T-cell (primary cell): ENCODE measurements around the gene FIBCD1. TPM values are rescaled to one million over a fixed set of nuclear protein-coding genes. Genes with fewer than 3 reads are reported as not detected.

Experiments used
- ATAC-seq, 4 experiments: fragments of 200-7000 bp in 3 of 4; fragments of 150-1000 bp in 1 of 4; cut with Tn5 transposase; replicated peaks in 1 of 4; 1 replicate in 3 of 4; 2 replicates in 1 of 4; pipeline ENCODE4 v1.10.0; 2021; ENCODE audit warnings: moderate library complexity in 3 of 4, mild to moderate bottlenecking in 2 of 4, moderate number of reproducible peaks in 1 of 4
- CTCF ChIA-PET, 2 donors: fragments of 300-600 bp; sonication (Branson Sonifier 250); formaldehyde crosslinking; loops; one replicate each; lab custom pipeline; 2022; ENCODE audit warnings: antibody characterized with exemption in 2 of 2; lab: Charles Lee
- POLR2A ChIA-PET, 2 donors: fragments of 300-600 bp; sonication (Branson Sonifier 250); formaldehyde crosslinking; loops; one replicate each; lab custom pipeline; 2022; ENCODE audit warnings: antibody characterized with exemption in 2 of 2; lab: Charles Lee
- DNase-seq, 35 experiments: peaks; one replicate each; pipeline versions ENCODE4 v3.0.0 to v3.0.0-alpha.2; 2013 to 2023
- H3K27ac ChIP-seq: one replicate; pipeline ENCODE4 v1.5.1; 2013; ENCODE audit warnings: low read length
- H3K27me3 ChIP-seq, 2 experiments: replicated peaks in 1 of 2; 1 replicate in 1 of 2; 2 replicates in 1 of 2; pipeline versions ENCODE4 v1.6.1 to v1.7.0; 2013; ENCODE audit warnings: low read length in 1 of 2, mixed read lengths in 1 of 2; ENCODE audit not compliant: control insufficient read depth in 2 of 2, insufficient read depth in 2 of 2; ENCODE audit errors: extremely low read depth in 1 of 2
- H3K36me3 ChIP-seq, 2 donors: 1 replicate in 1 of 2; 2 replicates in 1 of 2; pipeline versions ENCODE4 v1.6.1 to v1.7.0; 2013; ENCODE audit warnings: low read length in 1 of 2; ENCODE audit not compliant: control insufficient read depth in 2 of 2, insufficient read depth in 1 of 2; ENCODE audit errors: extremely low read depth in 1 of 2
- H3K4me1 ChIP-seq, 2 experiments: 1 replicate in 1 of 2; 2 replicates in 1 of 2; pipeline versions ENCODE4 v1.6.1 to v1.7.0; 2013; ENCODE audit warnings: low read length in 2 of 2, mixed read lengths in 1 of 2; ENCODE audit not compliant: insufficient read depth in 2 of 2, control insufficient read depth in 1 of 2; ENCODE audit errors: extremely low read depth in 1 of 2
- H3K4me3 ChIP-seq, 2 donors: 1 replicate in 1 of 2; 2 replicates in 1 of 2; pipeline versions ENCODE4 v1.5.1 to v1.7.0; 2013; ENCODE audit warnings: mild to moderate bottlenecking in 2 of 2, low read length in 1 of 2, moderate library complexity in 1 of 2; ENCODE audit not compliant: control insufficient read depth in 1 of 2; ENCODE audit errors: extremely low read depth in 1 of 2
- H3K9me3 ChIP-seq: 2 replicates; pipeline ENCODE4 v1.7.0; 2013
- H3K27ac Mint-ChIP-seq, 2 donors: one replicate each; pipeline ENCODE4 v1.8.0; 2020 to 2021; ENCODE audit warnings: mild to moderate bottlenecking in 2 of 2, mixed read lengths in 2 of 2
- H3K27me3 Mint-ChIP-seq, 2 donors: one replicate each; pipeline ENCODE4 v1.8.0; 2021 to 2022; ENCODE audit warnings: mixed read lengths in 2 of 2
- H3K36me3 Mint-ChIP-seq: one replicate; pipeline ENCODE4 v1.8.0; 2021; ENCODE audit warnings: mixed read lengths
- H3K4me1 Mint-ChIP-seq, 3 donors: one replicate each; pipeline ENCODE4 v1.8.0; 2020 to 2022; ENCODE audit warnings: mixed read lengths in 3 of 3, mild to moderate bottlenecking in 1 of 3
- H3K4me3 Mint-ChIP-seq, 3 donors: one replicate each; pipeline ENCODE4 v1.8.0; 2020 to 2022; ENCODE audit warnings: mild to moderate bottlenecking in 3 of 3, mixed read lengths in 3 of 3, moderate library complexity in 3 of 3
- H3K9me3 Mint-ChIP-seq, 3 donors: one replicate each; pipeline ENCODE4 v1.8.0; 2020 to 2022; ENCODE audit warnings: mixed read lengths in 3 of 3
- WGBS: methylation state at CpG from one replicate; pipeline ENCODE4 v1.1.5; 2013; ENCODE audit warnings: missing lambda C conversion rate; ENCODE audit not compliant: insufficient coverage; 5-methylcytosine and 5-hydroxymethylcytosine counted together
- total RNA-seq, 35 experiments: library from RNA in 6 of 35; stranded (reverse) in 6 of 35; fragments of 120-200 nt in 1 of 35; gene quantifications; one replicate each; pipeline versions ENCODE4 v1.2.1 to v1.2.4 and lab custom pipeline; 2013 to 2026

Gene FIBCD1
- total RNA-seq, 5 donors from 2014 or later (not counting 1 experiment from before 2014, with no cell fraction given): not detected

DNA sequence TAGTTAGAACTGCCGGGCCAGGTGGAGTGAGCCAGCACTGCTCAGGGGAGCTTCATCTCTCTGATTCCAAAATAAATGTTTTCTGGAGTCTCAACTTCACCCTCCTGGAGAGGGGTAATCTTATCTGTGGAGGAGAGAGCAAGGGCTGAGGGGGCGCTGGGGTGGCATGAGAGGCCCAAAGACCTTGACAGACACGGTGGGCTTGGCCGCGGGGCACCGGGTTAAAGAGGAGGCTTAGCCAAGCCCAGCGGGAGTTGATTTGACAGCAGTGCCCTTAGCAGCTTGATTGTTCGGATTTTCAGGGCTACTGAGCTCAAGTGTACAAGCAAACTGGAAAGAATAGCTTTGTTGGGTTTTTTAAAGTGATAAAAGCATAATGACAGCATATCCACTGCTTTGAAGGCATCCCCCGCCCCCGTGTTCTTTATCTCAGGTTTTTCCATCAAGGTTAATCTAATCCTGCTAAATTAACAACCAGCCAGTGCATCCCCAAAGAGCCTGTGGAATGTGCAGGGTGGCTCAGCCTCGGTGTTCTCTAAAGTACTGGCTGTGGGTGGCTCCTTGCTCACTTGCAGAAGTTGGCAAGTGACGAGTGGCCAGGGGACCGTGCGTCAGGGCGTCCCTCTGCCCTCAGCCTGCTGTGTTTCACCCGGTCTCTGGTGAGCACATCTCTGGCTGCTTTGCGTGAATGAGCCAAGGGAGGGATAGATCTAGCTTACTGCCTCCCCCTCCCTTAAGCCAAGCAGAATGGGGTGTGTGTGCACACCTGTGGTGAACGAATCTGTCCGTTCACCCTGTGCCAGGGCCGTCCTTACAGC is 48.0 kb downstream of the FIBCD1 start:
- Mint-ChIP-seq H3K36me3 (peaks cover 15% of the 10 kb centered on the region), H3K4me3 (no peak overlapping the region), H3K27ac (no peak overlapping the region), H3K27me3 (no peaks in the 10 kb centered on the region), H3K9me3 (no peaks in the 10 kb centered on the region), H3K4me1 (no peaks in the 10 kb centered on the region)
- POLR2A ChIA-PET: no interaction called here
- no peak for DNase-seq
- Histone ChIP-seq H3K27me3 (no peaks in the 10 kb centered on the region), H3K4me3 (no peak overlapping the region), H3K27ac (no peak overlapping the region), H3K36me3 (peaks cover 3 to 14% of the 10 kb centered on the region in 2 donors), H3K4me1 (no peaks in the 10 kb centered on the region), H3K9me3 (no peaks in the 10 kb centered on the region)
- no peak for ATAC-seq
- 94% methylated on average over 16 of the region's 20 CpGs for WGBS
- CTCF ChIA-PET: no interaction called here

DNA sequence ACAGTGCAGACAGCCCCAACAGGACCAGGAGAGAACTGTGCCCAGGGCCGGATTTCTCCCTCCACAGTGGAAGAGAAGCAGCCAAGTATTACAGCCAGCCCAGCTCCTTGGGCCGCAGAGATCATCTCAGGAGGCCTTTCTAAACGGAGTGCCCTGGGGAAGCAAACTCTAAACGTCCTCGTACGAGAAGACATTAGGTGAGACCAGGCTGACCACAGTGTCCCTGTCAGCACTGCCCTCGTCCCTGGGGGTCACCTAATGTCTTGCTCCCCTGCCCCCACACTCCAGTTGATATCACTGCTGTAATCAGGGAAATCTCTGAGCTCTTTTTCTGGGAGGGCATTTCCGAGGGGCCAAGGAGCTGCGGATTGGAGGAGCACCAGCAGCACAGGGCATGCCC is 48.9 kb downstream of the FIBCD1 start:
- WGBS: 90% methylated on average over 9 of the region's 9 CpGs
- no peak for ATAC-seq

DNA sequence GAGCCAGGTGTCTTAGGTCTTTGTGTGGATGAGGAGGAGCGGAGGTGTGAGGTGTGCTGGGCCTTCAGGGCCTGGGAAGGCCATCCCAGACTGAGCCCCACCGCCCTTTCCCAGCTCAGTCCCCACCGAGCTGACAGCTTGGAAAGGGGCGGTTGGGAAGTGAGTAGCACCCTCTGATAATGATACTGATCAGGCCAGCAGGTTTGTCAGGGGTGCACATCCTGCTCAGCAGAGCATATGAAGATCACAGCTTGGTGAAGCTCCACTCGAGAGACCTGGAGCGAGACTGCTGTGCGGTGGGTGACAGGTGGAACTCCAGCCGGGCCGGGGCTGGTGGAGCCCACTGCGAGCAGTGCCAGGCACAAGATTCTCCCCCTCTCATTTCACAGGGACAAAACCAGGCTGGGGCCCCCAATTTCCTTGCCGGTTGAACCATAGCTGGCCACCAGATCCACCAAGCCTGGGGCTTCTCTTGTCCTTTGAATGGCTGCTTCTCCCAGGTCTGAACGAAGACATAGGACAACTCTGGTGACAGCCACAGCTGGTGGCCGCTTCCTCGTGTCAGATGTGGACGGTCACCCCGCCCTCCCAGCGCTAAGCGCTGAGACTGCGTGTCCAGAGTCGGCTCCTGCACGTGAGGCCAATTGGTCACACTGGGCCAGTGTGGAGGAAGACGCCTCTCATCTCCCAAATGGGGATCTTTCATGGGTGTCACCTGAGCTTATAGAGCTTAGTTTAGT is 50.7 kb downstream of the FIBCD1 start:
- 95% methylated on average over 20 of the region's 22 CpGs for WGBS
- CTCF ChIA-PET: no interaction called here

More for the DNA sequence above, 48.9 kb downstream of the FIBCD1 start:
- H3K36me3 Mint-ChIP-seq: peaks cover 22% of the 10 kb centered on the region
- H3K27ac Mint-ChIP-seq: no peak overlapping the region
- Histone ChIP-seq H3K4me1 (no peaks in the 10 kb centered on the region), H3K27me3 (no peaks in the 10 kb centered on the region), H3K27ac (no peak overlapping the region), H3K9me3 (no peaks in the 10 kb centered on the region), H3K36me3 (peaks cover 3 to 14% of the 10 kb centered on the region in 2 donors), H3K4me3 (no peak overlapping the region)
- H3K4me3 Mint-ChIP-seq: no peak overlapping the region
- H3K27me3 Mint-ChIP-seq: no peaks in the 10 kb centered on the region
- CTCF ChIA-PET: no interaction called here
- H3K4me1 Mint-ChIP-seq: no peaks in the 10 kb centered on the region
- DNase-seq: no peak
- no peaks in the 10 kb centered on the region for H3K9me3 Mint-ChIP-seq
- POLR2A ChIA-PET: no interaction called here

DNA sequence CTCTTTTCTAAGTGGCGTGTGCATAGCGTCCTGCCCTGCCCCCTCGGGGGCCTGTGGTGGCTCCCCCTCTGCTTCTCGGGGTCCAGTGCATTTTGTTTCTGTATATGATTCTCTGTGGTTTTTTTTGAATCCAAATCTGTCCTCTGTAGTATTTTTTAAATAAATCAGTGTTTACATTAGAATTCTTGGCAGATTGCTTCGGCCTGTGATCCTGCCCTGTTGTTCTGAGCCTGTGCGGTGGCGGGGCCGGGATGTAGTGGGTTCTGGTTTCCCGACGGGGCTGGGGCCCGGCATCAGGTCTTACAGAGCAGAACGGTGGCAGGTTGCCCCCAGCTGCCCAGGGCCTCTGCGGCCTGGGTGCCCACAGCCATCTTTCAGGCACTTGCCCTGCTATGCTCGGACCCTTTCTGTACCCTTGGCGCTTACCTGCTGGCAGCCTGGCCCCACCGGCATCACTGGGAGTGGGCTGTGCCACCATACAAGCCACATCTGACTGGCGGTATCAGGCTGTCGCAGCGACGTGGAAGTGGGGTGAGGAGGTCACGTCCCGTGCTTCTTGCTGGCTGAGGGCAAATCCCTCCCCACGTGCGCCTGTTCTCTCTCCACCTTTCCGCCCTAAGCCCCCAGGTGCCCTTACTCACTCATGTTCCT is 51.4 kb downstream of the FIBCD1 start:
- Mint-ChIP-seq H3K4me1 (no peaks in the 10 kb centered on the region), H3K27ac (no peak overlapping the region), H3K27me3 (no peaks in the 10 kb centered on the region), H3K36me3 (peaks cover 27% of the 10 kb centered on the region), H3K9me3 (no peaks in the 10 kb centered on the region), H3K4me3 (no peak overlapping the region)
- POLR2A ChIA-PET: no interaction called here
- WGBS: 98% methylated on average over 11 of the region's 25 CpGs
- H3K36me3 ChIP-seq: peaks cover 7 to 28% of the 10 kb centered on the region in 2 donors
- no peak overlapping the region for H3K27ac ChIP-seq
- no peaks in the 10 kb centered on the region for H3K9me3 ChIP-seq
- H3K27me3 ChIP-seq: no peaks in the 10 kb centered on the region
- CTCF ChIA-PET: no interaction called here
- H3K4me3 ChIP-seq: no peak overlapping the region
- DNase-seq: no peak
- ATAC-seq: no peak
- H3K4me1 ChIP-seq: no peaks in the 10 kb centered on the region

More for the DNA sequence above, 50.7 kb downstream of the FIBCD1 start:
- H3K36me3 Mint-ChIP-seq: peaks cover 27% of the 10 kb centered on the region
- no peaks in the 10 kb centered on the region for H3K9me3 Mint-ChIP-seq
- ATAC-seq (no peak), DNase-seq (no peak)
- H3K27me3 ChIP-seq: no peaks in the 10 kb centered on the region
- H3K4me1 Mint-ChIP-seq: no peaks in the 10 kb centered on the region
- H3K9me3 ChIP-seq: no peaks in the 10 kb centered on the region
- no peaks in the 10 kb centered on the region for H3K27me3 Mint-ChIP-seq
- POLR2A ChIA-PET: no interaction called here
- peaks cover 7 to 30% of the 10 kb centered on the region in 2 donors for H3K36me3 ChIP-seq
- no peak overlapping the region for H3K27ac ChIP-seq
- H3K4me3 Mint-ChIP-seq: no peak overlapping the region
- no peak overlapping the region for H3K27ac Mint-ChIP-seq
- no peak overlapping the region for H3K4me3 ChIP-seq
- no peaks in the 10 kb centered on the region for H3K4me1 ChIP-seq

DNA sequence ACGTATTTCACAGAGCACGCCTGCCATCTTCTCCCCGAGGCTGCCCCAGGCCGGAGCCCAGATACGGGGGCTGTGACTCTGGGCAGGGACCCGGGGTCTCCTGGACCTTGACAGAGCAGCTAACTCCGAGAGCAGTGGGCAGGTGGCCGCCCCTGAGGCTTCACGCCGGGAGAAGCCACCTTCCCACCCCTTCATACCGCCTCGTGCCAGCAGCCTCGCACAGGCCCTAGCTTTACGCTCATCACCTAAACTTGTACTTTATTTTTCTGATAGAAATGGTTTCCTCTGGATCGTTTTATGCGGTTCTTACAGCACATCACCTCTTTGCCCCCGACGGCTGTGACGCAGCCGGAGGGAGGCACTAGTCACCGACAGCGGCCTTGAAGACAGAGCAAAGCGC is 52.1 kb downstream of the FIBCD1 start:
- Histone ChIP-seq H3K36me3 (peaks cover 7 to 31% of the 10 kb centered on the region in 2 donors), H3K4me1 (no peaks in the 10 kb centered on the region), H3K4me3 (no peak overlapping the region), H3K27me3 (no peaks in the 10 kb centered on the region), H3K27ac (no peak overlapping the region), H3K9me3 (no peaks in the 10 kb centered on the region)
- Mint-ChIP-seq H3K4me3 (no peak overlapping the region), H3K36me3 (peaks cover 26% of the 10 kb centered on the region), H3K27ac (no peak overlapping the region), H3K27me3 (no peaks in the 10 kb centered on the region), H3K4me1 (no peaks in the 10 kb centered on the region), H3K9me3 (no peaks in the 10 kb centered on the region)
- WGBS: 92% methylated on average over 21 of the region's 23 CpGs
- ChIA-PET CTCF (no interaction called here), POLR2A (no interaction called here)
- DNase-seq (no peak), ATAC-seq (no peak)

DNA sequence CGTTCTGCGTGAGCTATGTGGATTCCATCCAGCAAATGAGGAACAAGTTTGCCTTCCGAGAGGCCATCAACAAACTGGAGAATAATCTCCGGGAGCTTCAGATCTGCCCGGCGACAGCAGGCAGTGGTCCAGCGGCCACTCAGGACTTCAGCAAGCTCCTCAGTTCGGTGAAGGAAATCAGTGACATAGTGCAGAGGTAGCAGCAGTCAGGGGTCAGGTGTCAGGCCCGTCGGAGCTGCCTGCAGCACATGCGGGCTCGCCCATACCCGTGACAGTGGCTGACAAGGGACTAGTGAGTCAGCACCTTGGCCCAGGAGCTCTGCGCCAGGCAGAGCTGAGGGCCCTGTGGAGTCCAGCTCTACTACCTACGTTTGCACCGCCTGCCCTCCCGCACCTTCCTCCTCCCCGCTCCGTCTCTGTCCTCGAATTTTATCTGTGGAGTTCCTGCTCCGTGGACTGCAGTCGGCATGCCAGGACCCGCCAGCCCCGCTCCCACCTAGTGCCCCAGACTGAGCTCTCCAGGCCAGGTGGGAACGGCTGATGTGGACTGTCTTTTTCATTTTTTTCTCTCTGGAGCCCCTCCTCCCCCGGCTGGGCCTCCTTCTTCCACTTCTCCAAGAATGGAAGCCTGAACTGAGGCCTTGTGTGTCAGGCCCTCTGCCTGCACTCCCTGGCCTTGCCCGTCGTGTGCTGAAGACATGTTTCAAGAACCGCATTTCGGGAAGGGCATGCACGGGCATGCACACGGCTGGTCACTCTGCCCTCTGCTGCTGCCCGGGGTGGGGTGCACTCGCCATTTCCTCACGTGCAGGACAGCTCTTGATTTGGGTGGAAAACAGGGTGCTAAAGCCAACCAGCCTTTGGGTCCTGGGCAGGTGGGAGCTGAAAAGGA is 53.3 kb downstream of the FIBCD1 start:
- H3K27ac ChIP-seq: no peak overlapping the region
- no peak for DNase-seq
- Mint-ChIP-seq H3K27ac (no peak overlapping the region), H3K36me3 (peaks cover 35% of the 10 kb centered on the region), H3K27me3 (no peaks in the 10 kb centered on the region), H3K9me3 (no peaks in the 10 kb centered on the region), H3K4me3 (no peak overlapping the region), H3K4me1 (no peaks in the 10 kb centered on the region)
- H3K4me3 ChIP-seq: no peak overlapping the region
- ChIA-PET CTCF (no interaction called here), POLR2A (no interaction called here)
- H3K36me3 ChIP-seq: peaks cover 7 to 44% of the 10 kb centered on the region in 2 donors
- no peaks in the 10 kb centered on the region for H3K27me3 ChIP-seq
- 96% methylated on average over 34 of the region's 35 CpGs for whole genome bisulfite sequencing
- no peak for ATAC-seq
- H3K4me1 ChIP-seq: no peaks in the 10 kb centered on the region
- H3K9me3 ChIP-seq: no peaks in the 10 kb centered on the region
